AG08395 (cell line): Measurements from ENCODE around the gene HMG20A.
"Not testable (repeated sequence)": the region's sequence is repeated elsewhere in the genome, so short reads cannot be mapped to it uniquely, and the experiment has no call there.

Experiments used
- DNase-seq: peaks from one replicate; pipeline ENCODE4 v3.0.0; 2012; ENCODE audit warnings: mixed read lengths, low spot score

The HMG20A gene

GRCh38 chr15:77409259-77410156 lies 11.2 kb upstream of the HMG20A start:
- DNase-seq = no peak

GRCh38 chr15:77410157-77410500 lies 10.6 kb upstream of the HMG20A start:
- not testable (repeated sequence) for DNase-seq

GRCh38 chr15:77410701-77411618 lies 9.7 kb upstream of the HMG20A start:
- DNase-seq = no peak

- DNase-seq = no peak
Observed at GRCh38 chr15:77411619-77411976, 9.1 kb upstream of the HMG20A start.

GRCh38 chr15:77412972-77413698 lies 7.6 kb upstream of the HMG20A start:
- no peak for DNase-seq

GRCh38 chr15:77413699-77414349 lies 6.9 kb upstream of the HMG20A start:
- no peak for DNase-seq

- DNase-seq = no peak
Observed at GRCh38 chr15:77414789-77415442, 5.8 kb upstream of the HMG20A start.

GRCh38 chr15:77415450-77416147 lies 5.1 kb upstream of the HMG20A start:
- DNase-seq = no peak

GRCh38 chr15:77416148-77416455 lies 4.6 kb upstream of the HMG20A start:
- peak; percentile 49 for DNase-seq

GRCh38 chr15:77416954-77417353 lies 3.7 kb upstream of the HMG20A start:
- DNase-seq = no peak

- DNase-seq = no peak
Observed at GRCh38 chr15:77417602-77418001, 3.1 kb upstream of the HMG20A start.

- peak; percentile 17 for DNase-seq
Observed at GRCh38 chr15:77418391-77418965, 2.2 kb upstream of the HMG20A start.

- DNase-seq = peak; percentile 21
Observed at GRCh38 chr15:77418966-77419835, 1.5 kb upstream of the HMG20A start.

- peak; percentile 98 for DNase-seq
Observed at GRCh38 chr15:77419836-77420609, 665 bp upstream of the HMG20A start, which contains the start of gene PEAK1. PEAK1 (minus strand) TSS chr15:77420104; CDS start chr15:77181926, 238,178 bp downstream.

- DNase-seq = no peak
Observed at GRCh38 chr15:77421370-77421700, 647 bp downstream of the HMG20A start.

- no peak for DNase-seq
Observed at GRCh38 chr15:77425104-77425503, 4.4 kb downstream of the HMG20A start.

- no peak for DNase-seq
Observed at GRCh38 chr15:77426377-77426776, 5.7 kb downstream of the HMG20A start.

GRCh38 chr15:77426871-77427270 lies 6.2 kb downstream of the HMG20A start:
- DNase-seq = no peak

GRCh38 chr15:77430213-77430612 lies 9.5 kb downstream of the HMG20A start:
- DNase-seq = no peak
